ENCODE data around the gene CLSTN2. TPM values are rescaled to one million over a fixed set of nuclear protein-coding genes. Genes with fewer than 3 reads are reported as not detected.

The CLSTN2 gene
- total and polyA plus RNA-seq, 2 of the 13 experiments (the other 11 are each of a cell fraction or from before 2014, with no cell fraction given): not detected

- in situ Hi-C loops (cut with HindIII; ENCODE audit: extremely low pct_ligation_motif_present, low pct_unique_long_range_greater_than_20kb): no loop called here
- H3K36me3 ChIP-seq (replicated peaks in 1 of 2; ENCODE audit: control insufficient read depth in 1 of 2, insufficient read depth in 2 of 2, low read length in 2 of 2): no peaks in the 10 kb centered on the region
- no peaks in the 10 kb centered on the region for H4K20me1 ChIP-seq (ENCODE audit: insufficient read depth, low read length)
- H2AFZ ChIP-seq (ENCODE audit: low read length): no peak overlapping the region
- H3K4me1 ChIP-seq (ENCODE audit: insufficient read depth, low read length): no peaks in the 10 kb centered on the region
- intact Hi-C loops (cut with micrococcal nuclease; ENCODE audit: unreplicated experiment): no loop called here
- H3K79me2 ChIP-seq (ENCODE audit: insufficient read depth, low read length): no peaks in the 10 kb centered on the region
- H3K27ac ChIP-seq (ENCODE audit: extremely low read length, insufficient read depth, low read length): no peak overlapping the region
- H3K9me3 ChIP-seq (ENCODE audit: low read length): no peaks in the 10 kb centered on the region
- DNase-seq (ENCODE audit: low spot score) (no peak), FAIRE-seq (no peak), ATAC-seq (no peak)
- no peak for TF ChIP-seq FOXO4 (CRISPR knock-in tag; conservative IDR thresholded peaks at IDR 0.05)
- ChIA-PET CTCF (ENCODE audit: low intra/inter-chr PET ratio, low total read pairs) (no interaction called here), POLR2A (no interaction called here)
- H3K9ac ChIP-seq (ENCODE audit: insufficient read depth, low read depth, low read length): no peak overlapping the region
- H3K27me3 ChIP-seq (ENCODE audit: control insufficient read depth in 1 of 2, insufficient read depth in 2 of 2, low read length in 2 of 2): no peaks in the 10 kb centered on the region
- no peak overlapping the region for H3K4me2 ChIP-seq (ENCODE audit: low read depth, low read length)
- BruUV-seq (replicated peaks): no TSS peak
- H3K4me3 ChIP-seq (replicated peaks in 1 of 3; ENCODE audit: insufficient read depth in 1 of 3, low read depth in 2 of 3, low read length in 3 of 3): no peak overlapping the region
Measured at GRCh38 chr3:140467796-140468315, 532.9 kb downstream of the CLSTN2 start.

GRCh38 chr3:140468407-140468806, 533.4 kb downstream of the CLSTN2 start:
- Histone ChIP-seq H3K9me3 (ENCODE audit: low read length) (no peaks in the 10 kb centered on the region), H3K4me2 (ENCODE audit: low read depth, low read length) (no peak overlapping the region), H3K36me3 (replicated peaks in 1 of 2; ENCODE audit: control insufficient read depth in 1 of 2, insufficient read depth in 2 of 2, low read length in 2 of 2) (no peaks in the 10 kb centered on the region), H3K27me3 (ENCODE audit: control insufficient read depth in 1 of 2, insufficient read depth in 2 of 2, low read length in 2 of 2) (no peaks in the 10 kb centered on the region), H4K20me1 (ENCODE audit: insufficient read depth, low read length) (no peaks in the 10 kb centered on the region), H3K4me3 (replicated peaks in 1 of 3; ENCODE audit: insufficient read depth in 1 of 3, low read depth in 2 of 3, low read length in 3 of 3) (no peak overlapping the region), H3K9ac (ENCODE audit: insufficient read depth, low read depth, low read length) (no peak overlapping the region), H2AFZ (ENCODE audit: low read length) (no peak overlapping the region), H3K27ac (ENCODE audit: extremely low read length, insufficient read depth, low read length) (no peak overlapping the region), H3K4me1 (ENCODE audit: insufficient read depth, low read length) (no peaks in the 10 kb centered on the region), H3K79me2 (ENCODE audit: insufficient read depth, low read length) (no peaks in the 10 kb centered on the region)
- DNase-seq (ENCODE audit: low spot score) (peak; percentile 19), FAIRE-seq (no peak), ATAC-seq (peak; percentile 38; the same call in 1 of the 3 replicates)
- CTCF ChIA-PET (ENCODE audit: low intra/inter-chr PET ratio, low total read pairs): no interaction called here
- in situ Hi-C loops (cut with HindIII; ENCODE audit: extremely low pct_ligation_motif_present, low pct_unique_long_range_greater_than_20kb) (no loop called here), intact Hi-C loops (cut with micrococcal nuclease; ENCODE audit: unreplicated experiment) (no loop called here)
- no peak for TF ChIP-seq AHDC1 (CRISPR knock-in tag; IDR thresholded peaks at IDR 0.05; ENCODE audit: borderline replicate concordance)
- TF ChIP-seq CEBPG (CRISPR knock-in tag; IDR thresholded peaks at IDR 0.05): 0 out of 2 replicates have a peak, but pooled peaks have one; percentile 40
- no peak for TF ChIP-seq GATA4 (IDR thresholded peaks at IDR 0.05; ENCODE audit: borderline replicate concordance, low read depth)
- TF ChIP-seq CEBPB (IDR thresholded peaks at IDR 0.05; ENCODE audit: borderline replicate concordance, low read depth, low read length): peak; percentile 86
- BruUV-seq (replicated peaks): no TSS peak
- 16% methylated on average over 7 of the region's 7 CpGs for WGBS (ENCODE audit: low lambda C conversion rate)
- POLR2A ChIA-PET: no interaction called here
